HepG2 (cell line): ENCODE results near the gene PNLDC1. TPM values are rescaled to one million over a fixed set of nuclear protein-coding genes. Genes with fewer than 3 reads are reported as not detected.

Source experiments
- ATAC-seq: fragments of 200-7000 bp; cut with Tn5 transposase; 3 replicates; pipeline ENCODE4 v1.9.1; 2020; ENCODE audit warnings: mild to moderate bottlenecking, moderate library complexity
- BruUV-seq: library from RNA; stranded (reverse); fragments of 400-500 nt; replicated peaks from 2 replicates; lab custom pipeline; 2021; lab: Mats Ljungman, UMichigan
- CTCF ChIA-PET: fragments of 300-600 bp; formaldehyde crosslinking; extraction: SDS; loops from one replicate; lab custom pipeline; 2021; ENCODE audit warnings: low total read pairs, inconsistent platforms, low intra/inter-chr PET ratio; lab: Yijun Ruan, JAX
- POLR2A ChIA-PET: fragments of 350-600 bp; sonication (Branson Sonifier 250); formaldehyde crosslinking; loops from one replicate; lab custom pipeline; 2020; ENCODE audit warnings: antibody characterized with exemption, inconsistent platforms; lab: Yijun Ruan, JAX
- DNase-seq: peaks from one replicate; pipeline ENCODE4 v3.0.0-alpha.2; 2015; ENCODE audit warnings: low spot score
- FAIRE-seq: peaks from 3 replicates; lab custom pipeline; 2011; peaks lifted over from hg19 to GRCh38; lab: Jason Lieb, UNC
- H2AFZ ChIP-seq: one replicate; pipeline ENCODE4 v1.6.1; 2011; ENCODE audit warnings: low read length, inconsistent platforms
- H3K27ac ChIP-seq: fragments of 300-600 bp; 3 replicates; pipeline ENCODE4 v1.8.0; 2011; ENCODE audit warnings: mixed run types, mild to moderate bottlenecking, mixed read lengths, low read length, inconsistent platforms; ENCODE audit not compliant: insufficient read depth; ENCODE audit errors: extremely low read length
- H3K27me3 ChIP-seq, 2 experiments: fragments of 200-600 bp in 1 of 2; 2 replicates in 1 of 2; 3 replicates in 1 of 2; pipeline versions ENCODE4 v1.6.0 to v1.8.0; 2011; ENCODE audit warnings: low read length in 2 of 2, mild to moderate bottlenecking in 2 of 2, moderate library complexity in 2 of 2, inconsistent platforms in 1 of 2; ENCODE audit not compliant: insufficient read depth in 2 of 2, control insufficient read depth in 1 of 2
- H3K36me3 ChIP-seq, 2 experiments: fragments of 200-600 bp in 1 of 2; replicated peaks in 1 of 2; 2 replicates in 1 of 2; 3 replicates in 1 of 2; pipeline versions ENCODE4 v1.5.1 to v1.8.0; 2011; ENCODE audit warnings: low read length in 2 of 2, inconsistent platforms in 1 of 2; ENCODE audit not compliant: insufficient read depth in 2 of 2, control insufficient read depth in 1 of 2
- H3K4me1 ChIP-seq: 2 replicates; pipeline ENCODE4 v1.5.1; 2012; ENCODE audit warnings: low read length, inconsistent platforms; ENCODE audit not compliant: insufficient read depth
- H3K4me2 ChIP-seq: 2 replicates; pipeline ENCODE4 v1.6.0; 2011; ENCODE audit warnings: low read depth, low read length, inconsistent platforms
- H3K4me3 ChIP-seq, 3 experiments: fragments of 200-600 bp in 1 of 3; sonication (generic), shearing (Covaris generic) in 1 of 3; replicated peaks in 1 of 3; 2 replicates each; pipeline ENCODE4 v1.5.1; 2011 to 2016; ENCODE audit warnings: low read length in 3 of 3, inconsistent platforms in 2 of 3, low read depth in 2 of 3, mild to moderate bottlenecking in 2 of 3, control low read depth in 1 of 3, mixed read lengths in 1 of 3; ENCODE audit not compliant: insufficient read depth in 1 of 3
- H3K79me2 ChIP-seq: one replicate; pipeline ENCODE4 v1.6.1; 2011; ENCODE audit warnings: low read length, inconsistent platforms; ENCODE audit not compliant: insufficient read depth
- H3K9ac ChIP-seq: 2 replicates; pipeline ENCODE4 v1.6.0; 2011; ENCODE audit warnings: mild to moderate bottlenecking, low read depth, low read length, inconsistent platforms; ENCODE audit not compliant: insufficient read depth
- H3K9me3 ChIP-seq: 2 replicates; pipeline ENCODE4 v1.5.1; 2012; ENCODE audit warnings: mild to moderate bottlenecking, low read length
- H4K20me1 ChIP-seq: 2 replicates; pipeline ENCODE4 v1.6.0; 2011; ENCODE audit warnings: inconsistent platforms, mild to moderate bottlenecking, low read length, moderate library complexity; ENCODE audit not compliant: insufficient read depth
- EED ChIP-seq: sonication (generic); formaldehyde crosslinking; IDR thresholded peaks from 2 replicates; pipeline ENCODE4 v1.5.0; 2020; ENCODE audit warnings: mild to moderate bottlenecking, missing genetic modification reagents
- MIER3 ChIP-seq: IDR thresholded peaks from 2 replicates; pipeline ENCODE4 v1.6.1; 2016; ENCODE audit warnings: missing compliant biosample characterization, borderline replicate concordance
- ONECUT2 ChIP-seq: sonication (generic); formaldehyde crosslinking; IDR thresholded peaks from 2 replicates; pipeline ENCODE4 v1.4.0; 2020; ENCODE audit warnings: missing genetic modification reagents
- POGZ ChIP-seq: sonication (generic); formaldehyde crosslinking; IDR thresholded peaks from 2 replicates; pipeline ENCODE4 v1.4.0; 2020; ENCODE audit warnings: mild to moderate bottlenecking, missing genetic modification reagents
- TAF15 ChIP-seq: fragments of 200-400 bp; formaldehyde crosslinking; IDR thresholded peaks from one replicate; pipeline ENCODE4 v1.6.1; 2018; ENCODE audit warnings: mild to moderate bottlenecking, low read depth, low read length; ENCODE audit not compliant: poor library complexity, severe bottlenecking
- TRIM24 ChIP-seq: sonication (generic); formaldehyde crosslinking; IDR thresholded peaks from 2 replicates; pipeline ENCODE4 v1.8.0; 2022; ENCODE audit warnings: mild to moderate bottlenecking, missing genetic modification reagents
- ZFP36 ChIP-seq: fragments of 150-350 bp; IDR thresholded peaks from 2 replicates; pipeline ENCODE4 v1.6.1; 2018; ENCODE audit warnings: borderline replicate concordance, low read length, low read depth; ENCODE audit not compliant: partially characterized antibody
- ZNF12 ChIP-seq: sonication (generic); formaldehyde crosslinking; IDR thresholded peaks from 2 replicates; pipeline ENCODE4 v1.5.0; 2020; ENCODE audit warnings: missing genetic modification reagents
- WGBS: methylation state at CpG from one replicate; pipeline ENCODE4 v1.1.6; 2017; ENCODE audit warnings: low lambda C conversion rate; 5-methylcytosine and 5-hydroxymethylcytosine counted together
- in situ Hi-C: cut with HindIII; loops from 2 replicates; pipeline ENCODE4 v1.10.0; 2017; ENCODE audit warnings: low pct_unique_long_range_greater_than_20kb; ENCODE audit not compliant: extremely low pct_ligation_motif_present
- intact Hi-C: fragments of 100-400 bp; cut with micrococcal nuclease; formaldehyde crosslinking; loops from one replicate; pipeline ENCODE4 v1.10.0; 2022; ENCODE audit not compliant: unreplicated experiment
- polyA plus RNA-seq, 8 experiments: library from polyadenylated mRNA; depleted of rRNA in 3 of 8; stranded (reverse) in 7 of 8; unstranded in 1 of 8; fragments of >200 nt; fragmentation: Illumina TruSeq in 4 of 8; extraction: Trizol in 4 of 8; gene quantifications; 2 replicates each; pipeline versions ENCODE4 v1.2.1 to v1.2.3, GENCODE V29; 2011 to 2016; ENCODE audit warnings: low read depth in 4 of 8, missing spikeins in 1 of 8, mixed read lengths in 1 of 8; ENCODE audit not compliant: insufficient read depth in 1 of 8
- total RNA-seq, 5 experiments: library from RNA; depleted of rRNA; stranded (reverse); fragments of >200 nt; fragmentation: Illumina TruSeq; extraction: Trizol; gene quantifications; 2 replicates each; pipeline ENCODE4 v1.2.3, GENCODE V29; 2016; ENCODE audit warnings: low read depth in 1 of 5
- TF ChIP-seq, protein P1 (sequence below), 2 experiments: IDR thresholded peaks; 2 replicates each; pipeline ENCODE4 v1.6.1; 2011 to 2012; ENCODE audit warnings: low read length in 2 of 2, borderline replicate concordance in 1 of 2, low read depth in 1 of 2, mild to moderate bottlenecking in 1 of 2, moderate library complexity in 1 of 2
- TF ChIP-seq, protein P2 (sequence below): sonication (generic); formaldehyde crosslinking; IDR thresholded peaks from 2 replicates; pipeline ENCODE4 v1.5.0; 2020; ENCODE audit warnings: mild to moderate bottlenecking, missing genetic modification reagents
- TF ChIP-seq, protein P3 (sequence below): sonication (generic); formaldehyde crosslinking; IDR thresholded peaks from 2 replicates; pipeline ENCODE4 v1.4.0; 2020; ENCODE audit warnings: missing genetic modification reagents, borderline replicate concordance
- TF ChIP-seq, protein P4 (sequence below): sonication (generic); formaldehyde crosslinking; IDR thresholded peaks from 2 replicates; pipeline ENCODE4 v1.4.0; 2020; ENCODE audit warnings: missing genetic modification reagents, mild to moderate bottlenecking, borderline replicate concordance
- TF ChIP-seq, protein P5 (sequence below): sonication (generic); formaldehyde crosslinking; IDR thresholded peaks from 2 replicates; pipeline ENCODE4 v1.4.0; 2020; ENCODE audit warnings: missing genetic modification reagents; ENCODE audit errors: not compliant biosample characterization

Gene PNLDC1
- total and polyA plus RNA-seq, 2 of the 13 experiments (the other 11 are each of a cell fraction or from before 2014, with no cell fraction given) = not detected

DNA sequence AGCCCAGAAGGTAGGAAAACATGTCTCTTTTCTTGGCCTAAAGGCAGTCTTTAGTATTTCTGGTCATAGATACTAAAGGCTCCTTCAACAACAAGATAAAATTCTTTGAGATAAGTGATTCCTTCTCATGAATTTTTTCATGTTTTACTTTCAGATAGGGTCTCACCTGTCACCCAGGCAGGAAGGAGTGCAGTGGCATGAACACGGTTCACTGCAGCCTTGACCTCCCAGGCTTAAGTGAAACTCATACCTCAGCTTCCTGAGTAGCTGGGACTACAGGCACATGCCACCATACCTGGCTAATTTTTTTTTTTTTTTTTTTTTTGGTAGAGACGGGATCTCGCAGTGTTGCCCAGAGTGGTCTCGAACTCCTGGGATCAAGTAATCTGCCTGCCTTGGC, 9.1 kb downstream of the PNLDC1 start:
- ChIA-PET CTCF (no interaction called here), POLR2A (interaction anchor here (6.3 kb wide), 1 partner anchor 19 kb away, joined by 88 read pairs; the partner anchor contains the start of genes MRPL18 and TCP1)
- WGBS = 46% methylated on average over 4 of the region's 4 CpGs
- no peak overlapping the region for H3K4me2 ChIP-seq
- intact Hi-C loops = no loop called here
- ATAC-seq = no peak
- no peak overlapping the region for H3K4me3 ChIP-seq
- peaks cover 32% of the 10 kb centered on the region for H3K4me1 ChIP-seq
- no peaks in the 10 kb centered on the region for H3K79me2 ChIP-seq
- FAIRE-seq = no peak
- H3K9me3 ChIP-seq = no peaks in the 10 kb centered on the region
- H2AFZ ChIP-seq = no peak overlapping the region
- H4K20me1 ChIP-seq = no peaks in the 10 kb centered on the region
- H3K36me3 ChIP-seq = no peaks in the 10 kb centered on the region
- no peak for DNase-seq
- H3K27me3 ChIP-seq = peaks cover 0 to 16% of the 10 kb centered on the region in 2 experiments; a peak in 3 of 5 replicates
- in situ Hi-C loops = no loop called here
- H3K9ac ChIP-seq = no peak overlapping the region
- no TSS peak for BruUV-seq
- no peak overlapping the region for H3K27ac ChIP-seq
- TF ChIP-seq ZNF12 (CRISPR knock-in tag) (no peak), ZFP36 (no peak), MIER3 (CRISPR knock-in tag) (no peak), ONECUT2 (CRISPR knock-in tag) (no peak), TRIM24 (no peak), POGZ (CRISPR knock-in tag) (no peak), TAF15 (no peak), EED (no peak)
- TF ChIP-seq, protein P1, sequence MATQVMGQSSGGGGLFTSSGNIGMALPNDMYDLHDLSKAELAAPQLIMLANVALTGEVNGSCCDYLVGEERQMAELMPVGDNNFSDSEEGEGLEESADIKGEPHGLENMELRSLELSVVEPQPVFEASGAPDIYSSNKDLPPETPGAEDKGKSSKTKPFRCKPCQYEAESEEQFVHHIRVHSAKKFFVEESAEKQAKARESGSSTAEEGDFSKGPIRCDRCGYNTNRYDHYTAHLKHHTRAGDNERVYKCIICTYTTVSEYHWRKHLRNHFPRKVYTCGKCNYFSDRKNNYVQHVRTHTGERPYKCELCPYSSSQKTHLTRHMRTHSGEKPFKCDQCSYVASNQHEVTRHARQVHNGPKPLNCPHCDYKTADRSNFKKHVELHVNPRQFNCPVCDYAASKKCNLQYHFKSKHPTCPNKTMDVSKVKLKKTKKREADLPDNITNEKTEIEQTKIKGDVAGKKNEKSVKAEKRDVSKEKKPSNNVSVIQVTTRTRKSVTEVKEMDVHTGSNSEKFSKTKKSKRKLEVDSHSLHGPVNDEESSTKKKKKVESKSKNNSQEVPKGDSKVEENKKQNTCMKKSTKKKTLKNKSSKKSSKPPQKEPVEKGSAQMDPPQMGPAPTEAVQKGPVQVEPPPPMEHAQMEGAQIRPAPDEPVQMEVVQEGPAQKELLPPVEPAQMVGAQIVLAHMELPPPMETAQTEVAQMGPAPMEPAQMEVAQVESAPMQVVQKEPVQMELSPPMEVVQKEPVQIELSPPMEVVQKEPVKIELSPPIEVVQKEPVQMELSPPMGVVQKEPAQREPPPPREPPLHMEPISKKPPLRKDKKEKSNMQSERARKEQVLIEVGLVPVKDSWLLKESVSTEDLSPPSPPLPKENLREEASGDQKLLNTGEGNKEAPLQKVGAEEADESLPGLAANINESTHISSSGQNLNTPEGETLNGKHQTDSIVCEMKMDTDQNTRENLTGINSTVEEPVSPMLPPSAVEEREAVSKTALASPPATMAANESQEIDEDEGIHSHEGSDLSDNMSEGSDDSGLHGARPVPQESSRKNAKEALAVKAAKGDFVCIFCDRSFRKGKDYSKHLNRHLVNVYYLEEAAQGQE (IDR thresholded peaks at IDR 0.05; ENCODE audit: borderline replicate concordance in 1 of 2, low read depth in 1 of 2, low read length in 2 of 2) = no peak
- TF ChIP-seq, protein P2, sequence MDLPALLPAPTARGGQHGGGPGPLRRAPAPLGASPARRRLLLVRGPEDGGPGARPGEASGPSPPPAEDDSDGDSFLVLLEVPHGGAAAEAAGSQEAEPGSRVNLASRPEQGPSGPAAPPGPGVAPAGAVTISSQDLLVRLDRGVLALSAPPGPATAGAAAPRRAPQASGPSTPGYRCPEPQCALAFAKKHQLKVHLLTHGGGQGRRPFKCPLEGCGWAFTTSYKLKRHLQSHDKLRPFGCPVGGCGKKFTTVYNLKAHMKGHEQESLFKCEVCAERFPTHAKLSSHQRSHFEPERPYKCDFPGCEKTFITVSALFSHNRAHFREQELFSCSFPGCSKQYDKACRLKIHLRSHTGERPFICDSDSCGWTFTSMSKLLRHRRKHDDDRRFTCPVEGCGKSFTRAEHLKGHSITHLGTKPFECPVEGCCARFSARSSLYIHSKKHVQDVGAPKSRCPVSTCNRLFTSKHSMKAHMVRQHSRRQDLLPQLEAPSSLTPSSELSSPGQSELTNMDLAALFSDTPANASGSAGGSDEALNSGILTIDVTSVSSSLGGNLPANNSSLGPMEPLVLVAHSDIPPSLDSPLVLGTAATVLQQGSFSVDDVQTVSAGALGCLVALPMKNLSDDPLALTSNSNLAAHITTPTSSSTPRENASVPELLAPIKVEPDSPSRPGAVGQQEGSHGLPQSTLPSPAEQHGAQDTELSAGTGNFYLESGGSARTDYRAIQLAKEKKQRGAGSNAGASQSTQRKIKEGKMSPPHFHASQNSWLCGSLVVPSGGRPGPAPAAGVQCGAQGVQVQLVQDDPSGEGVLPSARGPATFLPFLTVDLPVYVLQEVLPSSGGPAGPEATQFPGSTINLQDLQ (CRISPR knock-in tag) = no peak
- TF ChIP-seq, protein P3, sequence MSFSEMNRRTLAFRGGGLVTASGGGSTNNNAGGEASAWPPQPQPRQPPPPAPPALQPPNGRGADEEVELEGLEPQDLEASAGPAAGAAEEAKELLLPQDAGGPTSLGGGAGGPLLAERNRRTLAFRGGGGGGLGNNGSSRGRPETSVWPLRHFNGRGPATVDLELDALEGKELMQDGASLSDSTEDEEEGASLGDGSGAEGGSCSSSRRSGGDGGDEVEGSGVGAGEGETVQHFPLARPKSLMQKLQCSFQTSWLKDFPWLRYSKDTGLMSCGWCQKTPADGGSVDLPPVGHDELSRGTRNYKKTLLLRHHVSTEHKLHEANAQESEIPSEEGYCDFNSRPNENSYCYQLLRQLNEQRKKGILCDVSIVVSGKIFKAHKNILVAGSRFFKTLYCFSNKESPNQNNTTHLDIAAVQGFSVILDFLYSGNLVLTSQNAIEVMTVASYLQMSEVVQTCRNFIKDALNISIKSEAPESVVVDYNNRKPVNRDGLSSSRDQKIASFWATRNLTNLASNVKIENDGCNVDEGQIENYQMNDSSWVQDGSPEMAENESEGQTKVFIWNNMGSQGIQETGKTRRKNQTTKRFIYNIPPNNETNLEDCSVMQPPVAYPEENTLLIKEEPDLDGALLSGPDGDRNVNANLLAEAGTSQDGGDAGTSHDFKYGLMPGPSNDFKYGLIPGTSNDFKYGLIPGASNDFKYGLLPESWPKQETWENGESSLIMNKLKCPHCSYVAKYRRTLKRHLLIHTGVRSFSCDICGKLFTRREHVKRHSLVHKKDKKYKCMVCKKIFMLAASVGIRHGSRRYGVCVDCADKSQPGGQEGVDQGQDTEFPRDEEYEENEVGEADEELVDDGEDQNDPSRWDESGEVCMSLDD (CRISPR knock-in tag) = no peak
- TF ChIP-seq, protein P4, sequence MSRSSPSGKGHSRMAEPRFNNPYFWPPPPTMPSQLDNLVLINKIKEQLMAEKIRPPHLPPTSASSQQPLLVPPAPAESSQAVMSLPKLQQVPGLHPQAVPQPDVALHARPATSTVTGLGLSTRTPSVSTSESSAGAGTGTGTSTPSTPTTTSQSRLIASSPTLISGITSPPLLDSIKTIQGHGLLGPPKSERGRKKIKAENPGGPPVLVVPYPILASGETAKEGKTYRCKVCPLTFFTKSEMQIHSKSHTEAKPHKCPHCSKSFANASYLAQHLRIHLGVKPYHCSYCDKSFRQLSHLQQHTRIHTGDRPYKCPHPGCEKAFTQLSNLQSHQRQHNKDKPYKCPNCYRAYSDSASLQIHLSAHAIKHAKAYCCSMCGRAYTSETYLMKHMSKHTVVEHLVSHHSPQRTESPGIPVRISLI (CRISPR knock-in tag) = no peak
- TF ChIP-seq, protein P5, sequence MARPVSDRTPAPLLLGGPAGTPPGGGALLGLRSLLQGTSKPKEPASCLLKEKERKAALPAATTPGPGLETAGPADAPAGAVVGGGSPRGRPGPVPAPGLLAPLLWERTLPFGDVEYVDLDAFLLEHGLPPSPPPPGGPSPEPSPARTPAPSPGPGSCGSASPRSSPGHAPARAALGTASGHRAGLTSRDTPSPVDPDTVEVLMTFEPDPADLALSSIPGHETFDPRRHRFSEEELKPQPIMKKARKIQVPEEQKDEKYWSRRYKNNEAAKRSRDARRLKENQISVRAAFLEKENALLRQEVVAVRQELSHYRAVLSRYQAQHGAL (CRISPR knock-in tag) = no peak
